SK-N-MC (cell line): ENCODE measurements around the gene NDOR1.

ENCODE experiments used
- EZH2 ChIP-seq: fragments of 200-600 bp; sonication (generic); IDR thresholded peaks from one replicate; pipeline ENCODE4 v1.6.1; 2017; ENCODE audit warnings: antibody characterized with exemption
- FOXP2 ChIP-seq: optimal IDR thresholded peaks from 2 replicates; pipeline ENCODE3; 2011; ENCODE audit warnings: mild to moderate bottlenecking, moderate library complexity; ENCODE audit not compliant: insufficient read depth; ENCODE audit errors: extremely low read length, control extremely low read depth
- POLR2AphosphoS5 ChIP-seq: IDR thresholded peaks from 2 replicates; pipeline ENCODE4 v1.6.1; 2012; ENCODE audit warnings: mild to moderate bottlenecking, low read depth, low read length, borderline replicate concordance

GRCh38 chr9:137255448-137256114 is 50.1 kb downstream of the NDOR1 start:
- TF ChIP-seq EZH2 (no peak), FOXP2 (no peak), POLR2AphosphoS5 (no peak)
